NCI-H187 (cell line): ENCODE results near the gene PLAGL1.
A peak's percentile ranks its signal among the peaks of the same experiment; 100 is the strongest.

Experiments
- DNase-seq, 2 experiments: peaks; one replicate each; lab custom pipeline; 2025; lab: John Stamatoyannopoulos, UW

The PLAGL1 gene

DNA sequence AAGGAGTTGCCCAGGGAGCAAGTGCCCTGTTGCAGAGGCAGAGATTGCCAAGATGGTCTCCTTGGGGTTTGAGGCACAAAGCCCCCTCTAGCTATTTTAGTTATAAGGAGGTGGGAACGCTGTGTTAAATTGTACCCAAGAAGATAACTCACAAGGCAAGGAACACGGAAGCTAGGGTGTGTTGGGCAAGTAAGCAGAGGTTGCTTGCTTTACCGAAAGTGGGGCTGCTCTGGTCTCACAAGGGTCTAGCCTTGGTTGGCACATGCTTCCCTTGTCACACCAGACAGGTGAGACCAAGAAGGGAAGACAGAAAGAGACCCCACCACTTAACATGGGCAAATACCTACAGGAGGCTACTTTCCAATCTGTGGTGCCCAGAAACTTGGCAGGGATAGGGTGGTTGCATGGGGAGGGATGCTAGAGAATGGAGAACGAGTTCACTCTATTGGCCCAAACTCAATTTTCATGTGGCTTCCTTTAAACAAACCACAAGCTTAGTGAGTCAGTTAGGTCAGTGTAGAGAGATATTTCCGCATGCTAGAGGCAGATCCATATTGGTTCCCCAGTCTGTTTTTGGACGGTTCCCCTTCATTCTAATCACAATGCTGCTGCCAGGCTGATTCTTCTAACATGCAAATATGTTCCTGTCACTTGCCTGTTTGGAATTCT is 42.4 kb downstream of the PLAGL1 start:
- DNase-seq: no peak

DNA sequence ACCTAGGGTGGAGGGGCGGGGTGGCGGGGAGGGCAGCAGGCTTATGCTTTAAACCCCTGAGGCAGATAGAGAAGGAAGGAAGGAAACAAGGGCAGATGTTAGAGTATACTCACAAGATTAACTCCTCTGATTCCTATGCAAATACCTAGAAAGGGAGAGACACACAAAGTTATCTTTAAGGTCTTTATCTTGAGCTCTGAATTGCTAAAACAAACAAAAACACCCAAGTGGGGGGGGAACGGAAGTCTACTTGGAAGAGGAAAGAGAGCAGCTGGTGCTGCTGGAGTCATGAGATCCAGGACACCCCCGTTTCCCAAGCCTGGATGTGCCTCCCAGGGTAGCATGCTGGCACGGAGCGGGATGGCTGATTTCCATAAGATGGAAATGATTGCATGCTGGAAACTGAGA is 43.4 kb downstream of the PLAGL1 start:
- DNase-seq: no peak

DNA sequence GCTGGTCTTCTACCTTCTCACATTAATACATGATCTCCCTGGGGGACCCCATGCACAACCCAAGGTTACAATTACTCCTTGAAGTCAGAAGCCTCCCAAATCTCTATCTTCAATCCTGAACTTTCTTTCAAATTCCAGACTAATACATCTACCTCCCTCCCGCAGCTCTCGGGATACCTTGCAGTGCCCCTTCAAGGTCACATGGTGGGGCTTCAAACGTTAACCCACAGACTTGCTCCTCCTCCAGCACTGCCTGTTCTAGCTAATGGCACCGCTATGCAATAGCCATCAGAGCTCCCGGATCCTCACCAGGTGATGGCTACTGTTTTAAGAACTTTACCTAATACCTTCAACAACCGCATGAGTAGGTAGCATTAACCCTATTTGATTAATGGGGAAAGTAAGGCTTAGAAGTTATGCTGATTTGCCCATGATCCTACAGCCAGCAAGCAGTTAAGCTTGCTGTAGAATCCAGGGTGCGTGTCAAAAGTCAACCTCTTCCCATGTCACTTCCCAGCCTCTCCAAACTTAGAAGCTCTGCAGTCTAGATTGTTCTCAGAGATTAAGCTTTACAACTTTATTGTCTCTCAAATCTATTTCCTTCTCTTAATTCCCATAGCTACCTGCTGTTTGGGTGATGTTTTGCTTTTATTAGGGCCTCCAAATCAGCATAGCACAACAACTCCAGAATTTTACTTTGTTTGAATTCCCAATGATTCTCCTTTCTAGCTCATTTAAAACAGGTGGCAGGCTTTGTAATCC is 44.7 kb downstream of the PLAGL1 start:
- DNase-seq: no peak

DNA sequence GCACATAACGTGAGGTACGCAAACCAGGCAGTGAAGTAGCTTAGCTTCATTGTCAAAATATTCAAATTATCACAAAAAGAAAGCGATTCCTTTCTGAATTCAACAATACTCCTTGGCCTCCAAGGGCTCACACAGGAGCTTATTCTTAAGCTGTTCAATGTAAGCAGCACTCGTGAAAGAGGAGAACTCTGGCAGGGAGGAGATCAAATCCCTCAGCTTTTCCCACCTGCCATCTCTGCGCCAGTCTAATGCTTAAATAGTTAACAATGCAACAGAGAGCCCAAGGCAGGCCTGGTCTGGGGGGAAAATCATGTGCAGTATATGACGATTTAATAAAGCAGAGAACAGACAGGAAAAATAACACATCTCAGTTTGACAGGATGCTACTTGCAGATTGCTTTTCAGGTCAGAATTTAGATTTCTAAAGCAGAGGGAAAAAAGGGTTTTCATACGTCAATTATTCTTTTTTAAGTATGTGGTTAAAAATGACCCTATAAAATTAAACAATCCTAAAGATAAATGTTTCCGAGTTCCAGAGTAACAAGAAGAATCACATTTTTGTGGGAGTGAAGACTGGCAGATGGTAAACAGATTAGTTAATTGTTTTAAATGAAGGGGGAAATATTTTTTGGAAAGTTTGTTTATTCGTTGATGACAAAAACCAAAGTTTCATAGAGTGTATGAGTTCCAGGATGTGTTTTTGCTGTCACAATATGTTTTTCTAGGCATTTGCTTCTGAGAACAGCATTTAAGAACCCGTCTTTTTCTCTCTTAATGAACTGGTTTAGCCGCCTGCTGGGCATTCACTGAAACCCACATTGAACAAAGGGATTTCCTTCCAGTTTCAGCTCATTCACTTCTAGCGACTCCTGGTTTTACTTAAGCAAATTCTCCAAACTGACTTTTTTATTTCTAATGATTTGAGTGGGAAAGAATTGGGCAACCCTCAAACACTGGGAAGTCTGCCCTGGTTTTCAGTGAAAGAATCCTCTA is 45.9 kb downstream of the PLAGL1 start:
- DNase-seq: no peak

DNA sequence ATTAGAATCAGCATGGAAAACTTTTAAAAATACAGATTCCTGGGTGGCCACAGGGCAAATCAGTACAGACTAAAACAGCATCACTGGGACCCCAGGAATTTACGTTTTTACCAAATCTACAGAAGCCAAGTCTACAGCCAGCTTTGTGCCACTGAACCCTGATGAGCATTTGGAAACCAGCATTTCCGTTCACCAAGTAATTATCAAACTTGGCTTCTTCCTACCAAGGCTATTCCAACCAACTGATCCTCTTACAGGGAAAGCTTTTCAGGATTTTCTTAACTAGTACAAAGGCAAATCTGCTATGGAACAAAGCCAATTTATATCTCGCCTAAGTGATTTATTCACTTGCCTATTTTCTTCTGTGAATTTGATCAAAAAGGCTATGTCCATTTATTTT is 47.0 kb downstream of the PLAGL1 start:
- no peak for DNase-seq

DNA sequence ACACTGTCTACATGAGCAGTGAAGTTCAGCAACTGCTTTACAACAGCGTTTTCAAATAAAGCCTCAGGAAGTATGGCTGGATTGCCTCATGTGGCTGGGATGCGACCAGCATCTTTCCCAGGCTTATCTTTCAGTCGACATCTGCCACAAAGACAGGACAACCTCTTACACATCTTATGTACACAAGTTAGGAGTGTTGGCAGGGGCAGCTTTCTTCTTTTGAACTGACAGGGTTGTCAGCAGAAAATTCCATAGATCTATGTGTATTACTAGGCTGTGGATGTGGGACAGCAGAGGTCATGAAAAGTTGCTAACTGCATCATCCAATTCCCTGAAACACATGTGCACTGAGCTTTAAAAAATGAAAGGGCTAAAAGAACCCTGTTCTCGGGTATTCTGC is 48.1 kb downstream of the PLAGL1 start:
- DNase-seq: no peak

DNA sequence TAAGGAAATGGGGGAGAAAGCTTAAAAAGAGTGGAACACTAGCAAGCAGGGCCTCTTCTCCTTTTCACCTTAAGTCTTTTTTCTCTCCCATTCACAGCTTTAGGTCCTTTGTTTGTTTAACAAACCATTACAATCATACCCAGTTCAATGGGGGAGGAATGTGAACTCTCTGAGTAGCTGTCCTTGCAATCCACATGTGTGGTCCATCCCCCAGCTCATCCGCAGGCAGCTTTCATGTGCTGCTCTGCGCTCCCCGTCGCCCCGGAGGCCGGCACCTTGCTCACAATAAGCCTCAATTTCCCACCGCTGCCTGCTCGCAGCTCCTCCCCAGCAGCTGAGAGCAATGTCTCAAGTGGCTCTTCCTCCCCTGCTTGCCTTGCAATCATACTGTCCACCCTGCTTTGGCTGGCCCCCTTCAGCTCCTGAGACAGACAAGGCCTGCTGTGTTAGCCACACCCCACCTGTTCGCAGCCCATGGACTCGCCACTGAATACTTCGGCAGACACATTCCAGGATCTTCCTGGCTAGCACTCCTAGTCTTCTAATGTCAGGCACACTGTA is 49.1 kb downstream of the PLAGL1 start:
- no peak for DNase-seq

DNA sequence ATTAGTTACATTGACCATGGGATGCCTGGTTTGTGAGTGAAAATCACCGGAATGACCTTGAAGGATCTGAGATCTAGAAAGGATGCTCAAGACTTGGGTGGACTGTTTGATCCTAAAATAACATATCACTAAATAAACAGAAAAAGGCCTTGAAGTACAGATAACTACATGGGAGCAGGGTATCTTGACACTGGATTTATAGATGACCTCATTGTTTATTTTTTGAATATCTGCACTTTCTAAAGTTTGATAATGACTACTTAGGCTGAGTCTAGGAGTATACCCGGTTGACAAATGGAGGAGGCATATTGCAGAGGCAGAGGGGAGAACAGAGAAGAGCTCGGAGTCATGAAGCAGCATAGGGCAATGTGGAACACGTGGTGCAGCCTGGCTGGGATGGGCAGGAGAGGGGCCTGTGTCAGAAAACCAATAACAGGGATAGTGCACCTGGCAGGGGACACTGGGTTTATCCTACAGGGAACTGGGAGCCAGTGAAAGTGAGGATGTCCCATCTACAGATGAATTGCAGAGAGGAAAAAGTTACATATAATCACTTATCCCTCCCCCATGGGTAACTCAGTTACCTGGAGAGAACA is 50.3 kb downstream of the PLAGL1 start:
- DNase-seq: no peak

DNA sequence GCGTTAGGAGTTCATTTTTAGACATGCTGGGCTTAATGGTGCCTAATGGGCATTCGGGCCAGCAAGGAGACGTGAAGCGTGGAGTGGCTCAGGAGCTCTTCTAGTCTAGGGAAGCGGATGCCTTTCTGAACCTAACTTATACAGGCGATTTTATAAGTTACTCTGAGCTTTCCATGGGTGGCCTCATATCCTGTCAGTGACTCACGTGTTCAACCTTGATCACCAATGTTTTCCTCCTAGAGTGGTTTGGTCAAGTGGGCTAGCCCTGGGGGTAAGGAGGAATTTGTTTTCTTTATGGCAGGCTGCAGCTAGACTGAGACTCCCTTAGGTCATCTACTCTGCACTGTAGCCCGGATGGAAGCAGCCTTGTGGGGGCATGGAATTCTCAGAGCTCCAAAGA is 52.1 kb downstream of the PLAGL1 start:
- no peak for DNase-seq

DNA sequence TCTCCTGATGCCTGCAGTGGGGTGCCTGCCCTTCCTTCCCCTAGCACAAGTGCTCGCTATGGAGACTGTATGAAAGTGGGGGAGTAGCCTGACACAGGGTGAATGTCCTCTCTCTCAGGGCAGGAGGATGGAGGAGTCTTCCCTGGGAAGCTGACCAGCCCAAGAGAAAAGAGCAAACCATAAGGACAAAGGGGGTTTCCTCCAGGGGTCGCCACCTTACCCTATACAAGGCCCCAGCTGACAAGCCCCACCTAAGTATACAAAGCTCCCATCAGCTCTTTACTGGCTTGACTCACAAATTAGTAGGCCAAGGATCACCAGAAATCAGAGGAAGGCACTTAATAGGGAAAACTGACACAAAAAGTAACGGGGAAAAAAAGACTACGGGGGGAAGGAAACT is 54.1 kb downstream of the PLAGL1 start:
- DNase-seq: no peak

DNA sequence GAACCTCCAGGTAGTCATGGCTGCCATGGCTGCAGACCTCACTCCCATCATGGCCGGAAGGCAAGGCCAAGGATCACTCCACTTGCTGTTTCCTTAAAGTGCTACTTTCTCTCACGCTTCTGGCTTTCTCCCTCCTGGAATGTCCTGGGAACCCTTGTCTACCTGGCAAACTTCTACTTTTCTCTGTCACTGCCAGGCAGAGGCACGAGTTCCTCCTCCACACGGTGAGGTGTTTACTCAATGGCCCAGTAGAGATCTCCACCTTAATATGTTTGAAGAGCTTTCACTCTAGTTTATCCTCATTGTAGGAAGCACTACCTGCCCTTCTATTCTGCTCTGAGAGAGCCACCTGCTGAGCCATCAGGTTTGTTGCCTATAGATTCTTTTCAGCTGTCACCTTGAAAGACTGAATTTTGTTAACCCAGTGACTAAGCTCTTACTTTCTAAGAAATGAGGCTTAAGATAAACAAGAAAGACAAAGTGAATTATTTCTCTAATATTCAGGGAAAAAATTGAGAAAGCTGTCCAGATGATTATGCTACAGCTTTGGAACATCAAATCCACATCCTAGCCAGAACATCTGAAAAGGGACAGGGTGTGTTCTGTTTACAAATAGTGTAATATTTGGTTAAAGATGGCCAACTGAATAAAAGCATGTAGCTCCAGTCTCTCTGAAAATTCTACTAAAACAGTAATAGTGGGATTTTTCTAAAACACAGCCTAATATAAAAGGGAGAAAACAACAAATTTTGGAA is 54.9 kb downstream of the PLAGL1 start:
- no peak for DNase-seq

DNA sequence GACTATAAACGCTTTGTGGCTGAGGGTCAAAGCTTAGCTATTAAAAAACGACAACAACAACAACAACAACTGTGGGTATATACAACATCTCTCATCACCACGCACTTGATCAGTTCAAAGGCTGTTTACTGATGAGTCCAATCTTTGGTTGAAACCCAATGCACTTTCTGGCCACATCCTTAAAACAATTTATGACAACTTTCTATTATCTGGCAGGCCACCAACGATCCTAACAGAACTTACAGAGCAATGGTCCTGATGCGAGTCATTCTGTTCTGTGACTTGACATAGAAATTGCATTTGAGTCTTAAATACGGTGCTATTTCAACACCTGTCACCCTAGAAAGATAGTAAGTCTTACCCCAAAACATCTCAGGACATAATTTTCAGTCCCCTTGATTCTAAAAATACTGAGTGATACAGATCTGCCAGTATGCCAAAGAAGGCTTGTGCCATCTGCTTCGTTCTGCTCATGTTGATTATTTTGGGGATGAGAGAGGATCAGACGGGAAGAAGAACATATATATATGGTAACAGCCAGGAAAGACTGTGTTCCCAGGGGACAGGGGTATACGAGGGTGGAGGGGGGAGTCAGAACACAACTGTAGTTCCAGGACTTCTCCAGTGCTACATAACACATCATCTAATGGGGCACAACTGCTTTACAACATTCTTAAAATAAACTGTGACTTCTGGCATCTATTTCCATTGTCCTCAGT is 55.8 kb downstream of the PLAGL1 start:
- DNase-seq: no peak

DNA sequence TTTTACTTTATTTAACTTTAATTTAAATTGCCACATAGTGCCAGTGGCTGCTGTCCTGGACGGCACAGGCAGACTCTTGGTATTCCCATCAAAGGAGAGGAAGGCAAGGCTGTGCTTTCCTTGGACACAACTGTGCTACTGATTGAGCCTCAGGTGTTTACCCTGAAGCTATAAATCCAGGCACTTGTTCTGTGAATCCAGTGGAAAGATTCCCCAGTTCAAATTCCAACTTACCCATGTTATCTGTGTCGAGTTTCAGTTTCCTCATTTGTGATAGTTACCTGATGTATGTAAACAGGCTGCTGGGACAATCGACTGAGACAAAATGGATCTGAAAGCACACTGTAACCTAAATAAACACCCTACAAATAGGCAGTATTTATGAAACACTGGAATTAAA is 57.2 kb downstream of the PLAGL1 start:
- DNase-seq: no peak

DNA sequence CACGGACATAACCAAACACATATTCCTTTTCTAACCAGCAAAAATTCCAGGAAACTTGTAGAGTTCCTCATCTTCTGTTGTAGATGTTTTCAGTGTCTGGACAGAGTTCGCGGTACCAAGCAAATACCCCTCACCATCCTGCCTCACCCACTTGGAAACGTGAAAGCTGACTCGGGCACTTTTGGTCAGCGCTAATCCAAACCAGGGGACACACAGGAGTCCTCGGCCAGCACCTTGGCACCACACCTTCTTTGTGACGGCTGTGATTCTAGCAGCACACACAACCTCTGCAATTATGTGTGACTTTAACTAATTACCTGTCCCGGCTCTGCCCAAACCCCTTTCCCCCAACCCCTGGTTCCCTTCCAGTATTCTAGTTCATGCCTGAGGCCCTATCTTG is 58.1 kb downstream of the PLAGL1 start:
- DNase-seq: no peak

DNA sequence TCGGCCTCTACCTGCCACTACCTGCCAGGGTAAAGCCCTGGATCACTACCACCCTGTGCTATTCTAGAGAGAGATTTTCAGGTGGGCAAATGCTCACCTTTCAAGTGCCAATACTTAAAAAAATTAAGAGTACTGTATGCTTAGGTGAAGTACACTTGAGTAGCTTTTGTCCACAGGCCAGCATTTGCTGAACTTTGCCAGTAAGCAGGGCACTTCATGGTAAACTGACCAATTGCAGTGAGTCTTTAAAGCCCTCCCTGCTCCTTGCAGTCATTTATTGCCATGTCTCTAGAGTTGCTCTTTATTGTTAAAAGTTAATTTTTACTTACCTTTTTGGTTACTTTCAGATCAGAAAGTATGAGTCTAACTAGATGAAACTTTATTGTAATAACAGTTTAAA is 58.5 kb downstream of the PLAGL1 start:
- DNase-seq: no peak

DNA sequence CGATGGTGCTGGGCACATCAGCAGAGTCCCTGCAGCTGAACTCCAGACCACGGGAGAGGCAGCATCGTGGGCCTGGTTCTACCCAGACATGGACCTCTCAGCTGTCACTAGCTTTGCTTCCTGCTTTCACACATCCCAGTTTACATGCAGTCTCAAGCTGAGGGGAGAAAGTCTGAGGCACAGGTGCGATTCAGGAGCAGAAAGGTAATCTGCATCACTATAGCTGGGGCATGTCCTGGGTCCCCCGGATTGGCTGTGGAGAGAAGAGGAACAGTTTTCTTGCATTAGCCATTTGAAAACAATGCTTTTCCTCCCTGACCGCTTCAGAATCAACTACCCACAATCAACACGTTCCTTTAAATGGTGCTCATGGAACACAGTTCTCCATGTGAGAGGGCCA is 59.9 kb downstream of the PLAGL1 start:
- DNase-seq: no peak

DNA sequence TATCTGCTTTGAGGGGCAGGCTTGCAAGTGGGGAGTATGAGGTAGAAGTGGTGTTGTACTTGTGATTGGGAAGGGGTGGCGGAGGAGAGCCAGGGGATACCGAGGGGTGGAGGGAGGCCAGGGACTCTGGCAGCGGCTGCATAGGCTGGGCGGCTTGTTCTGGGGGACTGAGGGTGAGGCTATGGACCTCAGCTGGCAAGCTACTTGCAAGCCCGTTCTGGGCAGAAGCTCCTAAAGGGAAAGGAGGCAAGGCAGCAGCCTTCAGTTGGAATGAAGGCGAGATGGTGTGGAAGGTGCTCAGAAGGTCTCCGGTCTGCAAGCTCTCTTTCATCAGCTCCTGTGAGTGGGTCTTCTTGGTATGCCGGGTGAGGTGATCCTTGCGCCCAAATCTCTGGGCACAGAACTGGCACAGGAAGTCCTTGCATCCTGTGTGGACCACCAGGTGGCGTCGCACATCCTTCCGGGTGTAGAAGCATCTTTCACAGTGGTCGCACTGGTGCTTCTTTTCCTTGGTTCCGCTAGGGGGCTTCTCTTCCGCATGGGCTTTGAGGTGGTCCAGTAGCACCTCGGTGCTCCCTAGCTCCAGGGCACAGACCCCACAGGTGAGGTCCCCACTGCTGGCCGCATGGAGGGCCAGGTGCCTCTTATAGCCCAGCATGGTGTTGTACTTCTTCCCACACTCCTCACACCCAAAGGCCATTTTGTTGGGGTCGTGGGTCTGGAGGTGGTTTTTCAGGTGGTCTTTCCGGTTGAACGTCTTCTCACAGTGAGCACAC is 66.0 kb downstream of the PLAGL1 start:
- DNase-seq: peak; percentile 7 to 9

DNA sequence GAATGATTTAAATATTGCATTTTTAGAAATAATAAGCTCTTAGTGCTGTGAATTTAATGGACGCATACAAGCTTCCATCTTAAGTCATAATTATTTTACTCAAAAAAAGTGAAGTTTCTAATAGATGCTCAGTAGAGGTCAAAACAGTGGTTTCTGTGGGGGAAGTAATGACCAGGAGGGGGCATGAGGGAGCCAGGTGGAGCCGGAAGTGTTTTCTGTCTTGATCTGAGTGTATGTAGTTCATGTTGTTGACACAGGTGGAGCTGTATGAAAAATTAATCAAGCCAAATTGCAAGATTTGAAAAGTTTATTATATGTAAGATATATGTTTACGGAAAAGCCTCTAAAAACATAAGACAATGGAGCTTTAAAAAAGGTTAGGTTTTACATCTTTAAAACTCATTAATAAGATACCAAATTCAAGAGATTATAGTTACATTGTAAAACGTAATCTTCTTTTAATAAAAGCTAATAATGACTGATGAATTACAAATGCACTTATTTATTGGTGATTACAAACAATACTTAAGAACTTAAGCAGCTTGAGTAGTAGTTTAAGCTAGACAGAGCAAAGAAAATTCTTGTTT is 68.0 kb downstream of the PLAGL1 start:
- no peak for DNase-seq

DNA sequence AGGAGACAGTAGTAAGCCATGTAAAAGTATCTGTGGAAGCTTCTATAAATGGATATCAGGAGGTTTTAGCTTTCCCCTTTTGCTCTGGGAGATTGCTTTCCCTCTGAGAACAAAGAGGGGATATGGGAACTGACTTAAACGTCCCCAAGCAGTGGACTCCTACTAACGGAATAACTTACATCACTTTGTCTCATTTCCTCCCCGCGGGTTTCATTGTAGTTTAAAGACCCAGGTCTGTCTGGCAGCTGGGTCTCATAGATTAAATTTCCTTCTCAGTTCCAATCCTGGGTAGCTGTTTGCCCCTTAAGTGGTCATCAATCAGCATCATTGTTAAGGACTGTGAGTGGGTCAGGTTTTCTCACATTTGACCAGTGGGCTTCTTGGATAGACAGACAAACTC is 68.7 kb downstream of the PLAGL1 start:
- no peak for DNase-seq

DNA sequence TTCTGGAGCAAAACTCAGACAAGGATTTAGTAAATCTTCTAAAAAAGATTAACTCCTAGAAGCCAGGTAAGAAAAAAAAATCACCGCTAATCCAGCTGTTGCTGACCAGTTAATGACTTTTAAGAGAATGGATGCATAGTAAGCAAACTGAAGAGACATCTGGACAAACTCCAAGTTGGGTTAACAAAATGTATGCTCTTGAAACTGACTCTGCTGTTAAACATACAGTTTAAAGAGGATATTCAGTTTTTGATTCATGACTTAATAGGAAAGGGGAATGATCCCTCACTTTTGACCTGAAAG is 70.4 kb downstream of the PLAGL1 start:
- no peak for DNase-seq
